OCI-LY1 (cell line): Measurements from ENCODE around the gene WNK2.

Experiments used
- EZH2 ChIP-seq: fragments of 200-600 bp; sonication (generic), shearing (Covaris generic); IDR thresholded peaks from 2 replicates; pipeline ENCODE4 v1.8.0; 2017; ENCODE audit warnings: borderline replicate concordance, mixed run types, mild to moderate bottlenecking, antibody characterized with exemption, low read length, moderate library complexity, mixed read lengths
- TF ChIP-seq, protein P1 (sequence below): fragments of 200-600 bp; sonication (generic), shearing (Covaris generic); IDR thresholded peaks from 2 replicates; pipeline ENCODE4 v1.5.1; 2017; ENCODE audit warnings: mild to moderate bottlenecking, antibody characterized with exemption, low read length, moderate library complexity, mixed read lengths

DNA sequence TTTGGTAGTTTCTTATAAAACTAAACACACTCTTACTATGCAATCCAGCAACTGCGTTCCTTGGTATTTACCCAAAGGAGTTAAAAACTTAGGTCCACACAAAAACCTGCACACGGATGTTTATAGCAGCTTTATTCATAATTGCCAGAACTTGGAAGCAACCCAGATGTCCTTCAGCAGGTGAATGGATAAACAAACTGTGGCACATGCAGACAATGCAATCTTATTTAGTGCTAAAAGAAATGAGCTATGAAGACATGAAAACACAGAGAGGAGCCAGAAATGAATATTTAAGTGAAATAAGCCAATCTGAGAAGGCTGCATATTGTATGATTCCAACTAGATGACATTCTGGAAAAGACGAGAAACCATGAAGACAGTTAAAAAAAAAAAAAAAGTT is 10.7 kb downstream of the WNK2 start:
- TF ChIP-seq, protein P1, sequence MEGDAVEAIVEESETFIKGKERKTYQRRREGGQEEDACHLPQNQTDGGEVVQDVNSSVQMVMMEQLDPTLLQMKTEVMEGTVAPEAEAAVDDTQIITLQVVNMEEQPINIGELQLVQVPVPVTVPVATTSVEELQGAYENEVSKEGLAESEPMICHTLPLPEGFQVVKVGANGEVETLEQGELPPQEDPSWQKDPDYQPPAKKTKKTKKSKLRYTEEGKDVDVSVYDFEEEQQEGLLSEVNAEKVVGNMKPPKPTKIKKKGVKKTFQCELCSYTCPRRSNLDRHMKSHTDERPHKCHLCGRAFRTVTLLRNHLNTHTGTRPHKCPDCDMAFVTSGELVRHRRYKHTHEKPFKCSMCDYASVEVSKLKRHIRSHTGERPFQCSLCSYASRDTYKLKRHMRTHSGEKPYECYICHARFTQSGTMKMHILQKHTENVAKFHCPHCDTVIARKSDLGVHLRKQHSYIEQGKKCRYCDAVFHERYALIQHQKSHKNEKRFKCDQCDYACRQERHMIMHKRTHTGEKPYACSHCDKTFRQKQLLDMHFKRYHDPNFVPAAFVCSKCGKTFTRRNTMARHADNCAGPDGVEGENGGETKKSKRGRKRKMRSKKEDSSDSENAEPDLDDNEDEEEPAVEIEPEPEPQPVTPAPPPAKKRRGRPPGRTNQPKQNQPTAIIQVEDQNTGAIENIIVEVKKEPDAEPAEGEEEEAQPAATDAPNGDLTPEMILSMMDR = no peak
- TF ChIP-seq EZH2 = no peak
